Caco-2 (cell line): ENCODE data around the gene USP24. TPM values are rescaled to one million over a fixed set of nuclear protein-coding genes. Genes with fewer than 3 reads are reported as not detected.
A peak's percentile ranks its signal among the peaks of the same experiment; 100 is the strongest.

Experiments used
- BruUV-seq: library from RNA; stranded (reverse); fragments of 400-500 nt; replicated peaks from 2 replicates; lab custom pipeline; 2021; lab: Mats Ljungman, UMichigan
- CTCF ChIA-PET: fragments of 300-600 bp; sonication (Branson Sonifier 250); formaldehyde crosslinking; loops from one replicate; lab custom pipeline; 2022; ENCODE audit warnings: antibody characterized with exemption; lab: Charles Lee
- POLR2A ChIA-PET: fragments of 300-600 bp; sonication (Branson Sonifier 250); formaldehyde crosslinking; loops from one replicate; lab custom pipeline; 2022; ENCODE audit warnings: antibody characterized with exemption; lab: Charles Lee
- DNase-seq, 2 experiments: peaks; one replicate each; pipeline versions ENCODE4 v3.0.0 to v3.0.0-alpha.2; 2020 to 2022
- H3K27me3 ChIP-seq: replicated peaks from 2 replicates; pipeline ENCODE4 v1.6.0; 2011; ENCODE audit warnings: low read length; ENCODE audit not compliant: control insufficient read depth, insufficient read depth
- H3K36me3 ChIP-seq: 2 replicates; pipeline ENCODE4 v1.5.1; 2011; ENCODE audit warnings: low read length; ENCODE audit not compliant: control insufficient read depth, insufficient read depth
- H3K4me1 ChIP-seq: fragments of 250-450 bp; sonication (Bioruptor Pico); 2 replicates; pipeline ENCODE4 v1.5.1; 2020; ENCODE audit warnings: mild to moderate bottlenecking
- H3K4me3 ChIP-seq: 2 replicates; pipeline ENCODE4 v1.5.1; 2011; ENCODE audit warnings: low read depth, mild to moderate bottlenecking, control low read depth, low read length
- H3K9me3 ChIP-seq: fragments of 250-450 bp; sonication (Bioruptor Pico); 2 replicates; pipeline ENCODE4 v1.5.1; 2020; ENCODE audit warnings: mild to moderate bottlenecking, moderate library complexity
- H3K27ac Mint-ChIP-seq: one replicate; pipeline ENCODE4 v1.8.0; 2022; ENCODE audit warnings: mixed read lengths; ENCODE audit not compliant: unreplicated experiment
- H3K27me3 Mint-ChIP-seq: one replicate; pipeline ENCODE4 v1.8.0; 2022; ENCODE audit warnings: mixed read lengths; ENCODE audit not compliant: insufficient read depth, unreplicated experiment
- H3K36me3 Mint-ChIP-seq: one replicate; pipeline ENCODE4 v1.8.0; 2022; ENCODE audit warnings: mild to moderate bottlenecking, mixed read lengths; ENCODE audit not compliant: insufficient read depth, unreplicated experiment
- H3K4me1 Mint-ChIP-seq: one replicate; pipeline ENCODE4 v1.8.0; 2022; ENCODE audit warnings: low read depth, mixed read lengths; ENCODE audit not compliant: unreplicated experiment
- H3K4me3 Mint-ChIP-seq: one replicate; pipeline ENCODE4 v1.8.0; 2022; ENCODE audit warnings: mild to moderate bottlenecking, moderate library complexity, mixed read lengths; ENCODE audit not compliant: unreplicated experiment
- H3K9me3 Mint-ChIP-seq: one replicate; pipeline ENCODE4 v1.8.0; 2022; ENCODE audit warnings: mixed read lengths; ENCODE audit not compliant: unreplicated experiment
- CTCF ChIP-seq, 2 experiments: fragments of 200-600 bp in 1 of 2; IDR thresholded peaks; 1 replicate in 1 of 2; 2 replicates in 1 of 2; pipeline versions ENCODE4 v1.5.1 to v1.8.0; 2011 to 2022; ENCODE audit warnings: antibody characterized with exemption in 1 of 2, control low read depth in 1 of 2, inconsistent platforms in 1 of 2, low read depth in 1 of 2, low read length in 1 of 2, mild to moderate bottlenecking in 1 of 2, moderate library complexity in 1 of 2; ENCODE audit not compliant: insufficient read depth in 1 of 2, severe bottlenecking in 1 of 2, unreplicated experiment in 1 of 2
- intact Hi-C: fragments of 100-400 bp; cut with micrococcal nuclease; formaldehyde crosslinking; loops from one replicate; pipeline ENCODE4 v1.10.0; 2022; ENCODE audit not compliant: unreplicated experiment
- total RNA-seq: library from RNA; stranded (reverse); gene quantifications from 2 replicates; pipeline ENCODE4 v1.2.3, GENCODE V29; 2022

Gene USP24
- total RNA-seq, 1 experiment from 2014 or later: 34.7 TPM

- no peak for TF ChIP-seq CTCF (IDR thresholded peaks at IDR 0.05; ENCODE audit: insufficient read depth in 1 of 2, low read depth in 1 of 2, low read length in 1 of 2, severe bottlenecking in 1 of 2, unreplicated experiment in 1 of 2)
- H3K36me3 ChIP-seq: no peaks in the 10 kb centered on the region
- ChIA-PET CTCF (no interaction called here), POLR2A (no interaction called here)
- no peaks in the 10 kb centered on the region for H3K27me3 Mint-ChIP-seq
- H3K36me3 Mint-ChIP-seq: peaks cover 21% of the 10 kb centered on the region
- no peak for DNase-seq
- intact Hi-C loops: loop anchor here (2.0 kb wide), 1 partner anchor 15 kb away; no protein-coding TSS in a partner anchor
- H3K4me3 Mint-ChIP-seq: no peak overlapping the region
- H3K27me3 ChIP-seq: no peaks in the 10 kb centered on the region
- H3K27ac Mint-ChIP-seq: peak overlapping the region; percentile 34
- H3K4me1 Mint-ChIP-seq: peaks cover 31% of the 10 kb centered on the region
- no peaks in the 10 kb centered on the region for H3K9me3 ChIP-seq
- H3K9me3 Mint-ChIP-seq: no peaks in the 10 kb centered on the region
- H3K4me3 ChIP-seq: no peak overlapping the region
- H3K4me1 ChIP-seq: peaks cover 14% of the 10 kb centered on the region
- BruUV-seq: no TSS peak
Observed at GRCh38 chr1:55217226-55217986, 2.2 kb upstream of the USP24 start.

GRCh38 chr1:55216096-55216495 is 932 bp upstream of the USP24 start:
- Mint-ChIP-seq H3K27ac (peak overlapping the region; percentile 100), H3K4me3 (peak overlapping the region; percentile 91), H3K4me1 (peaks cover 44% of the 10 kb centered on the region), H3K36me3 (peaks cover 19% of the 10 kb centered on the region), H3K9me3 (no peaks in the 10 kb centered on the region), H3K27me3 (no peaks in the 10 kb centered on the region)
- H3K4me1 ChIP-seq: peaks cover 26% of the 10 kb centered on the region
- peak overlapping the region; percentile 84 for H3K4me3 ChIP-seq
- ChIA-PET CTCF (interaction anchor here (1.4 kb wide), 1 partner anchor 72 kb away, joined by 3 read pairs; no protein-coding TSS in a partner anchor), POLR2A (no interaction called here)
- TSS peak; percentile 77 for BruUV-seq
- intact Hi-C loops: loop anchor here (2.0 kb wide), 1 partner anchor 17 kb away; no protein-coding TSS in a partner anchor
- H3K27me3 ChIP-seq: no peaks in the 10 kb centered on the region
- no peaks in the 10 kb centered on the region for H3K36me3 ChIP-seq
- H3K9me3 ChIP-seq: no peaks in the 10 kb centered on the region
- no peak for TF ChIP-seq CTCF (IDR thresholded peaks at IDR 0.05; ENCODE audit: insufficient read depth in 1 of 2, low read depth in 1 of 2, low read length in 1 of 2, severe bottlenecking in 1 of 2, unreplicated experiment in 1 of 2)
- no peak for DNase-seq

- TF ChIP-seq CTCF (IDR thresholded peaks at IDR 0.05; ENCODE audit: insufficient read depth in 1 of 2, low read depth in 1 of 2, low read length in 1 of 2, severe bottlenecking in 1 of 2, unreplicated experiment in 1 of 2): no peak
- ChIA-PET POLR2A (no interaction called here), CTCF (interaction anchor here (1.4 kb wide), 1 partner anchor 71 kb away, joined by 3 read pairs; no protein-coding TSS in a partner anchor)
- Mint-ChIP-seq H3K4me1 (peaks cover 45% of the 10 kb centered on the region), H3K36me3 (peaks cover 19% of the 10 kb centered on the region), H3K27ac (peak overlapping the region; percentile 81), H3K27me3 (no peaks in the 10 kb centered on the region), H3K4me3 (peak overlapping the region; percentile 91), H3K9me3 (no peaks in the 10 kb centered on the region)
- Histone ChIP-seq H3K4me1 (peaks cover 26% of the 10 kb centered on the region), H3K9me3 (no peaks in the 10 kb centered on the region), H3K36me3 (no peaks in the 10 kb centered on the region), H3K4me3 (peak overlapping the region; percentile 84), H3K27me3 (no peaks in the 10 kb centered on the region)
- peak; percentile 40 to 54 for DNase-seq
- BruUV-seq: TSS peak; percentile 15
- intact Hi-C loops: no loop called here
Observed at GRCh38 chr1:55214934-55215193, 300 bp downstream of the USP24 start.
